Measurements from ENCODE around the gene FBXL16. TPM values are rescaled to one million over a fixed set of nuclear protein-coding genes. Genes with fewer than 3 reads are reported as not detected.
A peak's percentile ranks its signal among the peaks of the same experiment; 100 is the strongest.

The FBXL16 gene
- polyA plus RNA-seq, 1 donor from 2014 or later, result 3.4 TPM

GRCh38 chr16:661184-661821 is 44.3 kb downstream of the FBXL16 start:
- Histone ChIP-seq H3K79me2 (replicated peaks; ENCODE audit: insufficient read depth, low read length) (no peaks in the 10 kb centered on the region), H3K4me3 (ENCODE audit: low read length) (no peak overlapping the region), H3F3A (ENCODE audit: insufficient read depth, low read length, poor library complexity, severe bottlenecking) (no peaks in the 10 kb centered on the region), H3K9me3 (ENCODE audit: low read length) (no peaks in the 10 kb centered on the region), H3K9ac (ENCODE audit: low read length) (no peak overlapping the region), H3K9me2 (ENCODE audit: insufficient read depth, low read length) (no peaks in the 10 kb centered on the region), H2AFZ (ENCODE audit: low read depth, low read length) (no peak overlapping the region), H4K20me1 (ENCODE audit: insufficient read depth) (no peaks in the 10 kb centered on the region), H3K27me3 (ENCODE audit: insufficient read depth, low read depth, low read length) (no peaks in the 10 kb centered on the region), H3K4me2 (ENCODE audit: low read length) (no peak overlapping the region), H3K36me3 (ENCODE audit: insufficient read depth, low read length) (no peaks in the 10 kb centered on the region), H3K27ac (ENCODE audit: low read length) (no peak overlapping the region)
- TF ChIP-seq SMC3 (conservative IDR thresholded peaks at IDR 0.05; ENCODE audit: poor library complexity) (no peak), CTCF (IDR thresholded peaks at IDR 0.05; ENCODE audit: poor library complexity, severe bottlenecking) (no peak), RAD21 (conservative IDR thresholded peaks at IDR 0.05) (no peak), MXI1 (conservative IDR thresholded peaks at IDR 0.05; ENCODE audit: poor library complexity, severe bottlenecking) (no peak), POLR2AphosphoS5 (IDR thresholded peaks at IDR 0.05) (no peak), EP300 (conservative IDR thresholded peaks at IDR 0.05; ENCODE audit: poor library complexity, severe bottlenecking) (no peak), EZH2 (IDR thresholded peaks at IDR 0.05; ENCODE audit: borderline replicate concordance, insufficient read depth, low read length, poor library complexity, severe bottlenecking) (no peak), TAF1 (IDR thresholded peaks at IDR 0.05; ENCODE audit: low read depth) (no peak), REST (IDR thresholded peaks at IDR 0.05; ENCODE audit: borderline replicate concordance) (no peak)

- H3K27ac ChIP-seq (ENCODE audit: low read length), result no peak overlapping the region
- no peak for TF ChIP-seq REST (IDR thresholded peaks at IDR 0.05; ENCODE audit: borderline replicate concordance)
- TF ChIP-seq CTCF (IDR thresholded peaks at IDR 0.05; ENCODE audit: poor library complexity, severe bottlenecking), result peak; percentile 28
- no peak for TF ChIP-seq TAF1 (IDR thresholded peaks at IDR 0.05; ENCODE audit: low read depth)
- TF ChIP-seq EP300 (conservative IDR thresholded peaks at IDR 0.05; ENCODE audit: poor library complexity, severe bottlenecking), result no peak
- TF ChIP-seq MXI1 (conservative IDR thresholded peaks at IDR 0.05; ENCODE audit: poor library complexity, severe bottlenecking), result no peak
- H3K27me3 ChIP-seq (ENCODE audit: insufficient read depth, low read depth, low read length), result no peaks in the 10 kb centered on the region
- H3K9me2 ChIP-seq (ENCODE audit: insufficient read depth, low read length), result no peaks in the 10 kb centered on the region
- no peak overlapping the region for H3K9ac ChIP-seq (ENCODE audit: low read length)
- H3F3A ChIP-seq (ENCODE audit: insufficient read depth, low read length, poor library complexity, severe bottlenecking), result no peaks in the 10 kb centered on the region
- no peak overlapping the region for H2AFZ ChIP-seq (ENCODE audit: low read depth, low read length)
- no peaks in the 10 kb centered on the region for H4K20me1 ChIP-seq (ENCODE audit: insufficient read depth)
- no peaks in the 10 kb centered on the region for H3K79me2 ChIP-seq (replicated peaks; ENCODE audit: insufficient read depth, low read length)
- no peaks in the 10 kb centered on the region for H3K9me3 ChIP-seq (ENCODE audit: low read length)
- H3K36me3 ChIP-seq (ENCODE audit: insufficient read depth, low read length), result no peaks in the 10 kb centered on the region
- H3K4me2 ChIP-seq (ENCODE audit: low read length), result no peak overlapping the region
- no peak overlapping the region for H3K4me3 ChIP-seq (ENCODE audit: low read length)
Measured at GRCh38 chr16:660459-661183, 45.0 kb downstream of the FBXL16 start.
